Measurements from ENCODE around the gene CLDN34. TPM values are rescaled to one million over a fixed set of nuclear protein-coding genes. Genes with fewer than 3 reads are reported as not detected.

Gene CLDN34
- total RNA-seq, 2 experiments from 2014 or later: not detected

DNA sequence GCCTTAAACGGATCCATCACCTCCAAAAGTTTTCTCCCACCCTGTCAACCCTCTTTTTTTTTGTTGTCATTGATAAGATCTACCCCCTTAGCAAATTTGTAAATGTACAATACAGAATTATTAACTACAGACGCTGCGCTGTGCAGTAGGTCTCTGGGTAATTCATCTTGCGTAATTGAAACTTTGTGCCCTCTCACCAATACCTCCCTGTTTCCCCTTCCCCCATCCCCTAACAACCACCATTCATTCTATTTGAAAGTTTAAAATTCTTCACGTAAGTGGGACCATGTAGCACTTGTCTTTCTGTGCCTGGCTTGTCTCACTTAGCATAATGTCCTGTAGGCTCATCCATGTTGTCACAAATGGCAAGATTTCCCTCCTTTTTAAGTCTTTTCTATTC is 45.8 kb upstream of the CLDN34 start:
- H3K4me2 ChIP-seq (ENCODE audit: low read length): no peak overlapping the region
- no peaks in the 10 kb centered on the region for H3K4me1 ChIP-seq (ENCODE audit: insufficient read depth, low read length, poor library complexity, severe bottlenecking)
- intact Hi-C loops (cut with micrococcal nuclease; ENCODE audit: unreplicated experiment): no loop called here
- CTCF ChIA-PET (ENCODE audit: unreplicated experiment): no interaction called here
- H3K9me3 ChIP-seq (ENCODE audit: low read length): no peaks in the 10 kb centered on the region
- no peak overlapping the region for H3K27ac ChIP-seq (ENCODE audit: low read depth, low read length, poor library complexity, severe bottlenecking)
- POLR2A ChIA-PET: no interaction called here
- H2AFZ ChIP-seq (ENCODE audit: low read length): no peak overlapping the region
- no peak for TF ChIP-seq EZH2phosphoT487 (IDR thresholded peaks at IDR 0.05; ENCODE audit: borderline replicate concordance, low read depth, low read length)
- TF ChIP-seq, protein P1, sequence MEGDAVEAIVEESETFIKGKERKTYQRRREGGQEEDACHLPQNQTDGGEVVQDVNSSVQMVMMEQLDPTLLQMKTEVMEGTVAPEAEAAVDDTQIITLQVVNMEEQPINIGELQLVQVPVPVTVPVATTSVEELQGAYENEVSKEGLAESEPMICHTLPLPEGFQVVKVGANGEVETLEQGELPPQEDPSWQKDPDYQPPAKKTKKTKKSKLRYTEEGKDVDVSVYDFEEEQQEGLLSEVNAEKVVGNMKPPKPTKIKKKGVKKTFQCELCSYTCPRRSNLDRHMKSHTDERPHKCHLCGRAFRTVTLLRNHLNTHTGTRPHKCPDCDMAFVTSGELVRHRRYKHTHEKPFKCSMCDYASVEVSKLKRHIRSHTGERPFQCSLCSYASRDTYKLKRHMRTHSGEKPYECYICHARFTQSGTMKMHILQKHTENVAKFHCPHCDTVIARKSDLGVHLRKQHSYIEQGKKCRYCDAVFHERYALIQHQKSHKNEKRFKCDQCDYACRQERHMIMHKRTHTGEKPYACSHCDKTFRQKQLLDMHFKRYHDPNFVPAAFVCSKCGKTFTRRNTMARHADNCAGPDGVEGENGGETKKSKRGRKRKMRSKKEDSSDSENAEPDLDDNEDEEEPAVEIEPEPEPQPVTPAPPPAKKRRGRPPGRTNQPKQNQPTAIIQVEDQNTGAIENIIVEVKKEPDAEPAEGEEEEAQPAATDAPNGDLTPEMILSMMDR (conservative IDR thresholded peaks at IDR 0.05; ENCODE audit: low read length): no peak
- H4K20me1 ChIP-seq (ENCODE audit: insufficient read depth, low read length): no peaks in the 10 kb centered on the region
- BruUV-seq (replicated peaks): no TSS peak
- no peak for DNase-seq (ENCODE audit: low spot score)
- no peaks in the 10 kb centered on the region for H3K79me2 ChIP-seq (ENCODE audit: insufficient read depth, low read depth, low read length)
- no peaks in the 10 kb centered on the region for H3K9me2 ChIP-seq (ENCODE audit: insufficient read depth, low read length)
- H3K4me3 ChIP-seq (ENCODE audit: low read depth, low read length, poor library complexity, severe bottlenecking): no peak overlapping the region
- H3K36me3 ChIP-seq (ENCODE audit: insufficient read depth, low read length): no peaks in the 10 kb centered on the region

DNA sequence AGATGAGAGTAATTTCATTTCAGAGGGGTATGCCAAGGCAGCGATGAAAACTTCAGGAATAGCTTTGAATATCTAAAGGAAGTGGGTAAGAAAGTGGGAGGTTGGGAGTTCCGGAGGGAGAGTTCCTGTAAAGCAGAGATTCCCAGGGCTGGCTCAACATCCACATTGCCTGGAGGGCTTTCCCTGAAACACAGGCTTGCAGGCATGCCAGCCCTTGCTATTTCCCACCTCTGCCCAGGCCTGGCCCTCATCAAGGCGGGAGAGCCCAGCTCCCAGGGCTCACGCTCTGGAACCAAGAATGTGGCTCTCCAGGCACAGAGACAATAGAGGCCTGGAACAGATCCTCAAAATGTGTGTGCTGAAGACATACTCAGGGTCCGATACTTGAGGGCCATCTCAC is 43.8 kb upstream of the CLDN34 start:
- Histone ChIP-seq H3K27ac (ENCODE audit: low read depth, low read length, poor library complexity, severe bottlenecking) (no peak overlapping the region), H3K9me2 (ENCODE audit: insufficient read depth, low read length) (no peaks in the 10 kb centered on the region), H2AFZ (ENCODE audit: low read length) (no peak overlapping the region), H3K36me3 (ENCODE audit: insufficient read depth, low read length) (no peaks in the 10 kb centered on the region), H3K4me3 (ENCODE audit: low read depth, low read length, poor library complexity, severe bottlenecking) (no peak overlapping the region), H3K4me1 (ENCODE audit: insufficient read depth, low read length, poor library complexity, severe bottlenecking) (no peaks in the 10 kb centered on the region), H3K9me3 (ENCODE audit: low read length) (no peaks in the 10 kb centered on the region), H4K20me1 (ENCODE audit: insufficient read depth, low read length) (no peaks in the 10 kb centered on the region), H3K79me2 (ENCODE audit: insufficient read depth, low read depth, low read length) (no peaks in the 10 kb centered on the region), H3K4me2 (ENCODE audit: low read length) (no peak overlapping the region)
- DNase-seq (ENCODE audit: low spot score): no peak
- no peak for TF ChIP-seq EZH2phosphoT487 (IDR thresholded peaks at IDR 0.05; ENCODE audit: borderline replicate concordance, low read depth, low read length)
- TF ChIP-seq, protein P1 (conservative IDR thresholded peaks at IDR 0.05; ENCODE audit: low read length): no peak
- intact Hi-C loops (cut with micrococcal nuclease; ENCODE audit: unreplicated experiment): no loop called here
- ChIA-PET CTCF (ENCODE audit: unreplicated experiment) (no interaction called here), POLR2A (no interaction called here)
- no TSS peak for BruUV-seq (replicated peaks)

DNA sequence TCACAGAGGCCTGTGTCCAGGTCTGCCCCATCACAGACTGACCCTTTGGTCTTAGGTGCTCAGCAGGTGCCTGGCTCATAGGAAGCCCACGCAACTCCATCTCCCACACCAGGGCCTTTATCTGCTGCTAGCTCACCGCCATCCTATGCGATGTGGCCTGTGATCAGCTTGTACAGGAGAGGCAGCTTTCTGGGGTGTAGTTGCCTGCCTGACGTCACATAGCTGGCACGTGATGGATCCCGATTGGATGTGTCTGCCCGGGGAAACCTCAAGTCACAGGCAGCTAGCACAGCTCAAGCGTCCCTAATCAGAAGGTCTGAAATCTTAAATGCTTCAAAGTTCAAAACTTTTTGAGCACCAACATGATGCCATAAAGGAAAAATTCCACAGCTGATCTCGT is 41.2 kb upstream of the CLDN34 start:
- Histone ChIP-seq H3K9me3 (ENCODE audit: low read length) (no peaks in the 10 kb centered on the region), H2AFZ (ENCODE audit: low read length) (no peak overlapping the region), H3K9me2 (ENCODE audit: insufficient read depth, low read length) (no peaks in the 10 kb centered on the region), H3K4me1 (ENCODE audit: insufficient read depth, low read length, poor library complexity, severe bottlenecking) (no peaks in the 10 kb centered on the region), H3K79me2 (ENCODE audit: insufficient read depth, low read depth, low read length) (no peaks in the 10 kb centered on the region), H4K20me1 (ENCODE audit: insufficient read depth, low read length) (no peaks in the 10 kb centered on the region), H3K36me3 (ENCODE audit: insufficient read depth, low read length) (no peaks in the 10 kb centered on the region), H3K4me3 (ENCODE audit: low read depth, low read length, poor library complexity, severe bottlenecking) (no peak overlapping the region), H3K27ac (ENCODE audit: low read depth, low read length, poor library complexity, severe bottlenecking) (no peak overlapping the region), H3K4me2 (ENCODE audit: low read length) (no peak overlapping the region)
- TF ChIP-seq EZH2phosphoT487 (IDR thresholded peaks at IDR 0.05; ENCODE audit: borderline replicate concordance, low read depth, low read length): no peak
- TF ChIP-seq, protein P1 (conservative IDR thresholded peaks at IDR 0.05; ENCODE audit: low read length): no peak
- POLR2A ChIA-PET: no interaction called here
- CTCF ChIA-PET (ENCODE audit: unreplicated experiment): no interaction called here
- DNase-seq (ENCODE audit: low spot score): no peak
- no TSS peak for BruUV-seq (replicated peaks)
- intact Hi-C loops (cut with micrococcal nuclease; ENCODE audit: unreplicated experiment): no loop called here
